NCI-H1930 (cell line): ENCODE measurements around the gene NKX6-2.
"Not testable (repeated sequence)": the region's sequence is repeated elsewhere in the genome, so short reads cannot be mapped to it uniquely, and the experiment has no call there.

Source experiments
- DNase-seq, 2 experiments: peaks; one replicate each; lab custom pipeline; 2025; lab: John Stamatoyannopoulos, UW

Gene NKX6-2

DNA sequence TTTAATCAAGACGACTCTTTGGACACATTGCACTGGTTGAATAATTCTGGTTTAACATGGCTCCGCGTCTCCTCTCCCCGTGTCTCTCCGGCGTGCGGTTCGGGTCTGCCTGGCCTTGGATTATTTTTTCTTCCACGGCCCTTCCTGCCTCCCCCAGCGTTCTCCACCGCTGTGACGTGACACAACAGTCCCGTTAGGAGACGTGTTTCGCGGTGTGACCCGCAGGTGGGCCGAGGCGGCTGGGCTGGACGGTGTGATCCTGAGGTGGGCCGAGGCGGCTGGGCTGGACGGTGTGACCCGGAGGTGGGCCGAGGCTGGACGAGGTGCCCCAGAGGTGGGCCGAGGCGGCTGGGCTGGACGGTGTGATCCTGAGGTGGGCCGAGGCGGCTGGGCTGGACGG is 12.0 kb upstream of the NKX6-2 start:
- DNase-seq: not testable (repeated sequence)

DNA sequence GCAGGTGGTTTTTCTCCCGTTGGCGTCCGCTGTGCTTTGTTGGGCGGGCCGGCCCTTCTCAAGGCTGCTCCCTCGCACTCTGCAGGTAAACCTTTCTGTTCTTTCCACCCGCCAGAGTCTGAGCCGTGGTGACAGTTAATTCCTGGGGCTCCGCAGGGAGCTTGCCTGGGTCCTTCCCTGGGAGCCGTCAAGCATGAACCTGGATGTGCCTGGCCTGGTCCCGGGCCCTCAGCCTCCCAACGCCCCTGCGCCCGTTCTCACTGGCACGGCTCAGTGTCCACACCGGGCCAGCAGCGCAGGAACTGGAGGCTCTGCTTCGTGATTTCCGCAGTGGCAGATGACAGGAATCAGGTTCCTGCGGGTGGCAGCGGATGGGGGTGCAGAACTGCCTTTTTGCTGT is 10.9 kb upstream of the NKX6-2 start:
- DNase-seq: no peak

DNA sequence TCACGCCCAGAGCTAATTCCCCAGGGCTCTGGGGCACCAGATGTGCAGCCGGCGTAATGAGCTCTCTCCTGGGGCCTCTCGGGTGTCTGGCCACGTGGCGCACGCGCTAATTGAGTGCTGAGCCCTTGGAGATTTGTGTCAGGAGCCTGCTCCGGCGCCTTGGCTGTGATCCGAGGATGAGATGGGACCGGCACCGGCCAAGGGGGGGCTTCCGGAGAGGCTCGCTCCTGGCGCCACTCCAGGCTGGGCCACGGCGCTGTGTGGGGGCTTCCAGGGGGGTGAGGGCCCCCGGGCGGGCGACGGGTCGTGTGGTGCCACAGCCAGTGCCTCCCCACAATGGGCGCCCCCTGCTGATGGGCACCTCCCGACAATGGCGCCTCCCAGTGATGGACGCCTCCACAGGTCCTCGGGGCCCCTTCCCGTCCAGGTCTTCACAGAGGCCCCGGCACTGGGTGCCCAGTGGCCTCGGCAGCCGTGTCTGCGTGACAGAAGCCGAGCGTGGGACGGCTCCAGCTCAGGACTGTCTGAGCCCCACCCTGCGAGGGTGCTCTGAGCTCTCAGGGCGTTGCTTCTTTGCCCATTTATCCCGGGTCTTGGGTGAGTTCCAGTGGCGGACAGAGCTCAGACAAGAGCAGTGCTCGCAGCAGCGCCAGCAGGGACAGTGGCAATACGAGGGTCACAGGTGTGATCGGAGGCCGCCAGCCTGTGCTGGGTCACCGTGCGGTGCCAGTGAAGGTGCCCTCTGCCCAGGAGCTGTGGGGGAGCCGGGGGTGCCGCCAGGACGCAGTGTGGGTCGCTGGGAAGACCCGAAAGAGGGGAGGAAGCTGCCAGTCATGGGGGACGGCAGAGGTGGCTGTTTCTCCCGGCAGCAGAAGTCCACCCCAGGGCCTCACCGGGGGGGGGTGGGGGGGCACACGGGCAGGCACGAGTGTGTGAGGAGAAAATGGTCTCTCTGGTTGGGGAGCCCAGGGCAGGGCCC is 8.2 kb upstream of the NKX6-2 start:
- no peak for DNase-seq

DNA sequence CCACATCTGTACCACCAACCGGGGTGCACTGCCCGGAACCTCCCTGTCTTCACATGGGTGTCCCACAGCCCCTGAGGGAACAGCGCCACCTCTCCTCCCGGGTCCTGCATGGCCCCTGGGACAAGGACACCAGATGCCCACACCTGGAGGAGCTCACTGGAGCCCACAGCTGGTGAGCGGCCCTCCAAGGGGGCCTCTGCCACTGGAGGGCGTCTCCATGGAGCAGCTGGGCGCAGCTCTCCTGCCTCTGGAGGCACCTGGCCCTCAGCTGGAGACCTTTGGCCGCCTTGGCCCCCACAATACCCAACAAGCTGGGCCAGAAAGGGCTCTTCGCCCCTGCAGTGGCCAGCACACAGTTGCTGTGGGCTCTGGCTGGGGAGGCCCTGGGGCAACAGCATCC is 7.3 kb upstream of the NKX6-2 start:
- DNase-seq: no peak

DNA sequence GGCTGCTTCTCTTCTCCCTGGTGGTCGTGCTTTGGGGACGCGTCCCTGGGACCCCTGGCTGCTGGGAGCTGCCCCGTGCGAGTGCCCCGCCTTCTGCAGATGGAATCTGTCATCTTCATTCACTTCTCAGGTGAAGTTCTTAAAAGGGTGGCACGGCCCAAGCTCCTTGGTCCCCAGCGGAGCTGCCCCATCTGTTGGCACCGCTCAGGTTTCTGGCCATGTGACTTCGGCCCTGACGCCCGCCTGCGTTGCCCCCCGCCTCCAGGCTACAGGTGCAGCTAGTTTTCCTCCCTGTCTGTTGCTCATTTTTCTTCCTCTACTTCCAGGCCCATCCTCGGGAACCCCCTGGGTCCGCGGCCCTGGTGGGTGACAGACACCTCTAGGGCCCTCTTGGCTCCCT is 6.8 kb upstream of the NKX6-2 start:
- no peak for DNase-seq

DNA sequence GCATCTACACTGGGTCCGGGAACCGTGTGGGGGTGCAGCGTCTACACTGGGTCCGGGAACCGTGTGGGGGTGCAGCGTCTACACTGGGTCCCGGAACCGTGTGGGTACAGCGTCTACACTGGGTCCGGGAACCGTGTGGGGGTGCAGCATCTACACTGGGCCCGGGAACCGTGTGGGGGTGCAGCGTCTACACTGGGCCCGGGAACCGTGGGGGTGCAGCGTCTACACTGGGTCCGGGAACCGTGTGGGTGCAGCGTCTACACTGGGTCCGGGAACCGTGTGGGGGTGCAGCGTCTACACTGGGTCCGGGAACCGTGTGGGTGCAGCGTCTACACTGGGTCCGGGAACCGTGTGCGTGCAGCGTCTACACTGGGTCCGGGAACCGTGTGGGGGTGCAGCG is 6.2 kb upstream of the NKX6-2 start:
- DNase-seq: not testable (repeated sequence)

DNA sequence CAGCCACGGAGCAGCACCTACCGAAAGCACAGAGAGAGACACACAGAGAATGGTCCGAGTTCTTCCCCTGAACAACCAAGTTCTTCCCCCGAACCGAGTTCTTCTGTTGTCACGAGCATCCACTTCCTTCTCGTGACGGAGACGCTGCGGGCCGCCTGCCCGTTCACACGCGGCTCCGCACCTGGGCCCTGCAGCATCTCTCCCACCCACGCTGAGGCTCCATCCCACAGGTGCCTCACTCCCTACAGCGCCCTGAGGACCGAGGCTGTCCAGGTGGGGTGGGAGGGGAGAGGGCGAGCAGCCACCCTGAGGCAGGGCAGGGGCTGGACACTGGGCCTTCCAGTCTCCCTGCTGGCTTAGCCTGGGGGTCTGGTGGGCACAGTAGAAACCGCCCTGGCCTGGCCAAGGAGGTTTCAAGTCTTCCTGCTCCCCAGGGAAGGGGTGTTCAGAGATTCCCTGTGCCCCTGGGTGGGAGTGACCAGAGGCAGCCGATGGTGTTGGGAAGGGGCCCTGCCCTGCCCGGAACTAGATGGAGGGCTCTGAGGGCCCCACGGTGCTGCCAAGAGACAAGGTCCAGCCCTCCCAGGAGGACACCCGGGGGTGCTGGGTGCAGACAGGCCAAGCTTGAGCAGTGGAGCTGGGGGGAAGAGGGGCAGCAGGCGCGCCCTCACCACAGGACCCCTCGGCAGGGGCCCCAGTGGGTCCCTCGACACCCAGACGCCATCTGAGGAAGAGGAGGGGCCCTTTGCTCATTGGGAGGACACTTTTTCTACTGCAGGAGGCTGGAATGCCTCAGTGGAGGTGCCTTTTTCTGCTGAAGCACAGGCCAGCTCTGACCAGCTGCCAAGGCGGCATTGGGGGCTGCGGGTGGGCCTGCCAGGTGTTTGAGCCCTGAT is 5.2 kb upstream of the NKX6-2 start:
- no peak for DNase-seq

DNA sequence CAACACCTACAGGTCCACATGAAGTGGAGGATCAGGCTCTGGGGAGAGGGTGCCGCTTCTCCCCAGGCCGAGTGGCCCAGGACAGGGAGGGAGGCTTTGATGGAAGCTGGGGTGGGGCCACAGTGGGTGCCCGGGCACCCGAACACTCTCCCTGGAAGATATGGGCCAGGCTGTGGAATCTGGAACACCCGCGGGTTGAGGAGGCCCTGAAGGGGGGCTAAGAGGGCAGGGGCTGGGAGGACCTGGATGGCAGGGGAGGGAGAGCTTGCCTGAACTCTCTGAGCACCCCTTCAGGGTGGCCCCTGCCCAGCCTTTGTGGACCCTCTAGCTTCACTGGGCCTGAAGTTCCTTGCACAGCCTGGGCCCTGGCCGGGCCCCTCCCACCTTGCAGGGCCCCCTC is 4.5 kb upstream of the NKX6-2 start:
- DNase-seq: no peak

DNA sequence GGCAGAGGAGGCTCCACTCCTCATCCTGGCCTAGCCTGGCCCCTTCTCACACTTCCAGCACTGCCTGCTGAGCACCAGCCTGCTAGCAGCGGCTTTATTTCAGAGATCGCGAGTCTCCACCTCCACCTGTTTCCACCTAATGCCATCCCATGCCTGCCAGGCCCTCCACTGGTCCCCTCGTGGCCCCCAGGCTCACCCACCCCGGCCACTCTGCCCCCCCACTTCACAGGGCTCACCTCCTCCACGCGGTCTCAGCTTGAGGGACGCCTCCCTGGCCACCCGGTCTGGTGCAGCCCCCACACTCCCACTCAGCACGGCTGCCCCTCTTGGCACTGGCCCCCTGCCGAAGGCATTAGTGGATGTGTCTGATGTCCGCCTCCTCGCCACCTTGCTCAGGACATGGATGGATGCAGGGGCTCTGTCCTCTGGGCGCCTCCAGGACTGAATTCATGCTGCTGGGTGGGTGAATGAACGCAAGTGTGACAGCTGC is 3.8 kb upstream of the NKX6-2 start:
- DNase-seq: no peak

DNA sequence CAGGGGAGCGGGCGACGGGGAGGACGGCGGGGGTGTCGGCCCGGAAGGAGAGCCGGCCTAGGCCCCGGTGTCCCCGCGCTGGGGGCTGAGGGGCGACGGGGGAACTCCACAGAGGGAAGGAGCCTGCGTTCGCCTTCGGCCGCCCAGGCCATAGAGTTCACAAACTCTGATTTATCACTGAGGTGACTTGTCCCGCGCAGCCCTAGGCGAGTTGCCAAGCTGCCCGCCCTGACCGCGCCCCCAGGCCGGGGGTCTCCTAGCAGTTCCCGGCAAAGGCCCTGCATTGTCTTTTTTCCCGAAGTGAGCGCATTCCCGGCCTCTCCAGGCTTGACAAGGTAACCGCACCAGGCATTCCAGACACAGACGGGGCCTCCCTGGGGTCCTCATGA is 2.9 kb upstream of the NKX6-2 start:
- DNase-seq: no peak

DNA sequence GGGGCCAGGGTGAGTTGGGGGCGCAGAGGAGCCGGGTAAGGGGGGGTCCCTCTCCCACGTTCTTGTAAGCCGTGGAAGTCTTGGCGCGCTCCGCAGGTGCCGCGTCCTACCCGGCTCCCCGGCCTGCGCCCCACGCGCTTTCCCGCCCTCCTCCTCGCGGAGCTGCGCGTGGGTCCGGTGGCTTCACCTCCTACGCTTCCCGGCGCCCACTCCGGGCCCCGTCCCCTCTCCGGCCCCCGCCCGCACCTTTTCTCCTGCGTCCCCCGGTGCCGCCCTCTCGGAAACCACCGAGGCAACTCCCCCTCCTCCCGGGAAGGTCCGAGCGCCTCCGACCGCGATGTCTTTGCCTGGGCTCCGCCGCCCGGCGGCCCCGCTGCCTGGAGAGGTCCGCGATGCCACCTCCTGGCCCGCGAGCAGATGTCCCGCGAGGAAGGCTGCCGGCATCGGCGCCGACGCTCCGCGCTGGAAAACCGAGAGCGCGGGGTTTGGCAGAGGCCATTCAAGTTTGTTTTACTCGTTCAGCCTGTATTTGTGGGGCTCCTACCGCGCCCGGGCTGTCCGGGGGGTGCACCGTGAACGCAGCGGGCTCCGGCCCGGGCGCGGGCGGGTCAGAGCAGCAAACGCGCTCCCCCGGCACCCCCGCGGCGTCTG is 2.4 kb upstream of the NKX6-2 start:
- no peak for DNase-seq

DNA sequence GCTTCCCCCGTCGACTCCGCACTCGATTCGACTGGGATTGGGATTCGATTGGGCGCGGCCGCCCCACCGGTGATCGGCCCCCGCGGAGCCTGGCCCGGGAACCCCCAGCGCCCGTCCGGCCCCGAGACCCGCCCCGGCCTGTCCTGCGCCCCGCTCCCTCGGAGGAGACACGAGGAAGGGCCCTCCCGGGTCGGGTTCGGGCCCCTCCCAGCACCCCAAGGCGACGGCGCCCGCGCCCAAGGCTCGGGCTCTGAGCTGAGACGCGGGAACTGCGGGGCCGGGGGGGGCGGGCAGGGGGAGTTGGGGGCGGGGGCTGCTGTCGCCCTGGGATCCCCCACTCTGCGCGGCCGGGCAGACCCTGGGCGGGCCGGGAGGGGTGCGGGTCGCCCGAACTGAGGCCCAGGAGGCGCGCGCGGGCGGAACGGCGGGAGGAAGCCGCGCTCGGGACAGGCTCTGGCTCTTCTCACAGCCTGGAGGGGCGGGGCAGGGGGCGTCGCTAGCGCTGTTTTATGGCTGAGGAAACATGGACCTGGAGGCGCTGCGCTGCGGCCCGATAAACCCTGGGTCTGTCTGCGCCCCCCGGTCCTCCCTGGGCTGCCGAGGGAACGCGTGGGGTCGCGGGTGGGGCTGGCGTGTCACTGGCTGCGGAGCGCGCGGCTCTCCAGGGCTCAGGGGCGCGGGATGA is 1.7 kb upstream of the NKX6-2 start:
- no peak for DNase-seq

DNA sequence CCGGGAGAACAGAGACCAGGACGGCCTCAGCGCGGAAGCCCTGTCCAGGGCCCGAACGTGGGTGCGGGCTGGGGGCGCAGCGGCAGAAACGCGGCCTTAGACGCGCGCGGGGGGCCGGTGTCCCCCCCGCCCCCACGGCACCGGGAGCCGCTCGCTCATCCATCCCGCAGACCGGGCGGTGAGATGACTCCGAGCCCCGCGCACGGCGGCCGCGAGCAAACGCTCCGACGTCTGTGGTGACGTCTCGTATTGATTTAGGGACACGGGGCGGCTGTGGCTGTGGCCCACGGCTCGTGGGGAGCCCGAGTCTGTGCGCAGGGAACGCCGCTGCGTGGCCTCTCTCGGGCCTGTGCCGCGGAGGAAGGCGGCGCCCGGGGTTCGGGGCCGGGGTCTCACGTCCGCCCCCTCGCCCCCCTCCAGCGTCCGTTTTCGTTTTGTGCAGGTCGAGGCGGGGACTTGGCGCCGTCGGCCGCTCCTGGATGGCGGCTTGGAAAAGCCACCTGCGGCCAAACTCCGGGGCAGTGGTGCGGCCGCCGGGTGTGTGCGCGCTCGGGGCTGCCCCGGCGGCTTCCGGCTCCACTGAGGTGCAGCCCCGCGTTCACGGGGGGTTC is 1.0 kb upstream of the NKX6-2 start:
- no peak for DNase-seq

DNA sequence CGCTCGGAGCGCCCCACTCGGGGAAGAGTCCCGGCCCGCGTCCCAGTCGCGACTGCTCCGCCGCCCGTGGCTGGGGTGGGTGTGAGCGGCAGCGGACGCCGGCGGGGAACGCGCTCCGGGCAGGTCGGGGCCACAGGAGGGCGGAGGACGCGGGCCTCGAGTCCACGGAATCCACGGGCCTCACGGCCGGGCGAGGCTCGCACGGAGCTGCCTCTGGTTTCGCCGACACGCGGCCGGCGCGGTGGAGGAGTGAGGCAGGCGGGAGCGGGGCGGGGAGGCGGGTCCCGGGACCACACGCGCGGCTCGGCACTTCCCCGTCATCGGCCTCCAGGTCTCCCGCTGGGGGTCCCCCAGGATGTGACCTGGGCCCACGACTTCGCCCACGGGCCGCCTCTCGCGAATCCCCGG is 533 bp upstream of the NKX6-2 start:
- no peak for DNase-seq

DNA sequence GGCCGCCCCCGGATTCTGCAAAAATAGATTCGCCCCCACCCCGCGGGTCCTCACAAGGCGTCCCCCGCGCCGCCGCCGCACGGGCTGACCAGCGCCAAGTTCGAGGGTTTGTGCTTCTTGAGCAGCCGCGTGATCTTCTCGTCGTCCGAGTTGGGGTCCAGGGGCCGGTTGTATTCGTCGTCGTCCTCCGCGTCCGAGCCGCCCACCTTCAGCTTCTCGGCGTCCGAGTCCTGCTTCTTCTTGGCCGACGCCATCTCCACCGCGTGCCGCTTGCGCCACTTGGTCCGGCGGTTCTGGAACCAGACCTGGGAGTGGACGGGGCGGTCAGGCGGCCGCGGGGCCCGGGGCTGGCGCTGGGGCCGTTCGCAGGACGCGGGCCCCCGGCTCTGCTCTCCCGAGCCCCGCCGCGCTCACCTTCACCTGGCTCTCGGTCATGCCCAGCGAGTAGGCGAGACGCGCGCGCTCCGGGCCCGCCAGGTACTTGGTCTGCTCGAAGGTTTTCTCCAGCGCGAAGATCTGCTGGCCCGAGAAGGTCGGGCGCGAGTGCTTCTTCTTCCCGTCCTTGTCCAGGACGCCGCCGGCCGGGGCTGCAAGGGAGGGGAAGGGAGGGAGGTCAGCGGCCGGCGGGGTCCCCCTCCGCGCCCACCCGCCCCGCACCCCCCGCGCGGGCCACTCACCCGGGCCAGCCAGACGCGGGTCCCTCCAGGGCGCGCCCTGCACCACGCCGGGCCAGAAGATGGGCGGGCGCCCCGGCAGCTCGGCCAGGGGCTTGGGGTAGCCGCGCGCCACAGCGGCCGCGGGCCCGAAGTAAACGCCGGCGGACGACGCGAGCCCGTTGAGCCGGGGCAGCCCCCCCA is 853 bp downstream of the NKX6-2 start:
- DNase-seq: no peak

DNA sequence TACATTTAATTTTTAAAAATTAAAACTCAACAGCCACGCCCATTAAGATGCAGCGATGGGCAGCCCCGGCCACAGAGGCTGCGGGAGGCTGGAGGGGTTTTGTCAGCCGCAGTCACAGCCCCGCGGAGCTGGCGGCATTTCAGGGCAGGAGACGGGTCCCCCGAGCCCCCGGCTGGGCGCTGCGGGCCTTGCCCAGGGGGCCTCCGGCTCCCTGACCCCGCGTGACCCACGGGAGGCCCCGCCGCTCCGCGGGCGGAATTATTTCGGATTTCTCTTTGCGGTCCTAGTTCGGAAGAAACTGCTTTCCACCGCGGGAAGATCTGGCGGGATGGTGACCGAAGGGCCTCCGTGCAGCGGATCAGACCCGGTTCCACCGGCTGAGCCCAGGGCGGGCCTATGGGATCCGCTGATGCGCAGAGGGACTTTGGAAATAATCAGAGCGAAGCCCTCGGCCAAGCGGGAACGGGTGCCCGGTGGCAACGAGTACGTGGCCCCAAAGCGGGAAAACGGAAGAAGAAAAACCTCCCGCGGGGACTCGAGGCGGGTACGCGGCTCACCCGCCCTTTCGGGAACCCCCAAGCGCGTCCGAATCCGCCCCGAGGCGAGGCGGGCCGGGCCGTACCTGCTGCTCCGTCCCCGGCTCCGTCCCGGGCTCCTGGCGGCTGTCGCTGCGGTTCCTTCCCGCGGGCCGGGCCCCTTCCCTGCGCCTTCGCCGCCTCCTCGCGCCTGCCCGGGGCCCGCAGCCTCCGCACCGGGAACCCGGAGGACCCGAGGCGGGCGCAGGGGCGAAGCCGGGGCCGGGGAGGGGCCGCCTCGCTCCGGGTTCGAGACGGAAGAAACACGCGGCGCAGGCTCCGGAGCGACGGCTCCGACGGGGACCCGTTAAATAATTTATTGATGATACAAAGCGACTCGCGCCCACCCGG is 1.7 kb downstream of the NKX6-2 start:
- DNase-seq: no peak

DNA sequence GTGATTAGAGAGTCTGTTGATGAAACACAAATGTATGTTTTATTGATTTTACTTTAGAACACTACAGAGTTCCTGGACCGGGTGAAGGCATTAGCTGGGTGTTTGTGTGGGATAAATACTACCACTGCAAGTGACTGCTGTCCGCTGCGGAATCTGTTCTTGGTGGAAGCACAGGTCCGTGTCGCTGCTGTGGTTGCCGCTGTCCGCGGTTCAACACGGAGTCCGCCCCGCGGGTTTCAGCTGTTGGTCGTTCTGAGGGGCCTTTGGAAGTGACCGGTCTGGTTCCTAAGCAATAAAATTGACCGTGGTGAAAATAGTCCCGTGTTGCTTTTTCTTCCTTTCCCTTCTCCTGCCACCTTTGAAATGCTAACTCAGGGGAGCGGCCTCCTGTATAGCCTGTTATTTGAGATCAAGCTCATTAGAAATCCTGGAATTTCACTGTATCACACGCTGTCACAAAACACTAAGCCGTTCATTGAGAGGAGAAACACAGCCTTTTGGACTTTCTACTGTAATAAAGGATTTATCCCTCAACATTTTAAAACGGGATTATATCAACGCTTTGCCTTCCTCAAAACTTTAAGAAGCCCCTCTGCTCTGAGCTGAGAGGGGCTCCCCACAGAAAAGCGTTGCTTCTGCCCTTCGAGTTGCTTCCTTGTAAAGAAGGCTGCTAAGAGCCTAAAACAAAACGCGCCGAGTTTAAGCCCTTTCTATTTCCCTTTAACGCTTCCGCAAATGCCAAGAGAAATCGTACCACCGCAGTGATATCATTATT is 2.6 kb downstream of the NKX6-2 start:
- DNase-seq: no peak

DNA sequence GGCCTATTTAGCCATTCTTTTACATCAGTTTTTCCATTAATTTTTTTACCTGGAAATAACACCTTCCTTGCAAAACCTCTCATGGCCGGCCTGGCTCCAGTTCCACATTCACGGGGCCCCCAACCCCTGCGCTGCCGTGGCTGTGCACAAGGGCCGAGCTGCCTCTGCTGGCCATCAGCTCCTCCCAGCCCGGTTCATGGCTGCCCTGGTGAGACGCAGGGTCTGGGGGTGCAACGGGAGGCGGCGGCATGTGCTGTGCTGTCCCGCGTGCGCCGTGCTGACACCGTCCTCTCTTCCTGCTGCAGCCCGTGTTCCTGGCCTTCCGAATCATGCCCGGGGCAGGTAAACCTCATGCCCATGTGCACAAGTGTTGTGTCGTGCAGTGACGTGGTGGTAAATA is 4.4 kb downstream of the NKX6-2 start:
- DNase-seq: no peak
